GM18873 (cell line): ENCODE data around the gene HIC1.

Experiments
- ATAC-seq: cut with Tn5 transposase; IDR thresholded peaks from one replicate; pipeline ENCODE4 v1.9.1; 2021; ENCODE audit warnings: mild to moderate bottlenecking, moderate library complexity, moderate number of reproducible peaks; ENCODE audit not compliant: unreplicated experiment, low FRiP score

HIC1 gene

DNA sequence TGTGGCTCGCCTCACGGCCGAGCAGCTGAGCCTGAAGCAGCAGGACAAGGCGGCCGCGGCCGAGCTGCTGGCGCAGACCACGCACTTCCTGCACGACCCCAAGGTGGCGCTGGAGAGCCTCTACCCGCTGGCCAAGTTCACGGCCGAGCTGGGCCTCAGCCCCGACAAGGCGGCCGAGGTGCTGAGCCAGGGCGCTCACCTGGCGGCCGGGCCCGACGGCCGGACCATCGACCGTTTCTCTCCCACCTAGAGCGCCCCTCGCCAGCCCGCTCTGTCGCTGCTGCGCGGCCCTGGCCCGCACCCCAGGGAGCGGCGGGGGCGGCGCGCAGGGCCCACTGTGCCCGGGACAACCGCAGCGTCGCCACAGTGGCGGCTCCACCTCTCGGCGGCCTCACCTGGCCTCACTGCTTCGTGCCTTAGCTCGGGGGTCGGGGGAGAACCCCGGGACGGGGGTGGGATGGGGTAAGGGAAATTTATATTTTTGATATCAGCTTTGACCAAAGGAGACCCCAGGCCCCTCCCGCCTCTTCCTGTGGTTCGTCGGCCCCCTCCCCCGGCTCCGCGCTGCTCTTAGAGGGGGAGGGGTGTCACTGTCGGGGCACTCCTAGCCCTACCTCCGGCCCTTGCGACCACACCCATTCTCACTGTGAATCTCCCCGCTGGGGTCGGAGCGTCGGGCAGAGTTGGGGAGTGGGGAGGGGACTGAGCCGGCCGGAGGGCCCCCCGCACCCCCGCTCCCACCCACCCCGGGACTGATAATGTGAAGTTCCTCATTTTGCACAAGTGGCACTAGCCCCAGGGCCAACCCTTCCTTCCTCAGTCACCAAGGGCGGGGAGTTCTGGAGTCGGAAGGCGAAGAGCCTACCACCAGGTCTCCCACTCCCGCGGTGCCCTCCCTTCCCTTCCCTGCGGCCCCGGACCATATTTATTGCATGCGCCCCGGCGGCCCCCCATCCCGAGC is 4.0 kb downstream of the HIC1 start:
- ATAC-seq = no peak

DNA sequence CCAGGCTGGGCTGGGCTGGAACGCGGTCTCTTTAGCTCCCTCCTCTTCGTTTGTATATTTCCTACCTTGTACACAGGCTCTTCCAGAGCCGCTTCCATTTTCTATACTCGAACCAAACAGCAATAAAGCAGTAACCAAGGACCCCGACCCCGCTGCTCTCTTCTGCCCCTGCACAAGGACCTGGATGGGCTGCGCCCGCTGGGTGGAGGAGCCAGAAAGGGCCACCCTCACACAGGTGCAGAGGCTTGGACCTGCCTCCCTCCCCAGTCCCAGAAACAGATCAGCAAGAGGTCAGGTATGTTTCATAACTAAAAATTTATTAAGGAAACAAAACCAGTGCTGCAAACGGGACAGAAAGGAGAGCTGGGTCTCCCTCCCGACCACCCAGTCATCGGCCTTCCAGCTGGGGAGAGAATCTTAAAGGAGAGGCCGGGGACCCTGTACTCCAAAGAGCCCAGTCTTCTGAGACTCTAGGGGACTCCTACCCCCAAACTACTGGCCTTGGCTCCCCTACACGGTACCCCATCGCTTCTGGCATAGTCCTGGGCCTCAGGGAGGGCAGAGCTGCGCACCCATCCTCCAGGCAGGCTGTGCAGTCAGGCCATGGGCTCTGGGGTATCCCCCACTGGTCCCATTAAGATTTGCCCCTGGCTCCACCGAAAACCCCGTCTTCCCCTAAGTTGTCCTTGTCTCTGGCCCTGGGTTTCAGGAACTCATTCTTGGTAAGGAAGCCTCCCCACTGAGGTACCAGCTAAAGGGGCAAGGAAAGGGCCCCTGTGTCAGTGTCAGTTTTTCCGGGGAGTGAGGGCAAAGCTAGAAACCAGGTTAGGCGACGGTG is 4.9 kb downstream of the HIC1 start:
- no peak for ATAC-seq

GRCh38 chr17:2060385-2060658 is 5.4 kb downstream of the HIC1 start:
- ATAC-seq = no peak

DNA sequence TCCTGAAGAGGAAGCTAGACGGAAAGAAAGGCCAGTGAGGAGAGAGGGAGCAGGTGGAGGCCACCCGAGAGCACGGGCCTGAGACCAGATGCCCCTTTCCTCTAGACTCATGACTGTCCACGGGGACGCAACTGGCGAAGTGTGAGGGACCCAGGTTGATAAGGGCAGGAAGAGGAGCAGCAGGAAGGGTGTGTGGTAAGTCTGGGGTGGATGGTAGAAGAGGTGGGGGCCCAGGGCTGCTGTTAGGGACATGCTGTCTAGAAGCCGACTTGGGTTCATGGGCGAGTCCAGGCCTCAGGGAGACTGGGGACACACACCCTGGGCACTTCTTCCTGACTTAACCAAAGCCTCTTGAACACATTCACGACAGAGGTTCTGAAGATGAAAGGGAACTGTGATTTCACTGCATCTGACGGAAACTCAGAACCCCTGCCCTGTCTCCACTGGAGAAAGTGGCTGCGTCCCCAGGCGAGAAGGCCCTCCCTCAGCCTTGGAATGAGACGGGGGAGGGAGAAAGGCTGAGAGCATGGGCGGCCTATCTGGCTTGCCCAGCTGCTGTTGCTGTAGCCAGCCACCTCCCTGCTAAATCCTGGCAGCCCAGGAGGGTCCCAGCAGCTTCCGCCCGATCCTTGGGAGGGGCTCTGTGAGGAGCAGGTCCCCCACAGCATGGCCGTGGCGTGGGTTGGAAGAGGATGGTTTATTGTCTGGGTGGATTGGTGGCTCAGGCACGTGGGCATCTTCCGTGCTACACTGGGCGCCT is 6.0 kb downstream of the HIC1 start:
- no peak for ATAC-seq

GRCh38 chr17:2061441-2061958 is 6.6 kb downstream of the HIC1 start:
- ATAC-seq = no peak

DNA sequence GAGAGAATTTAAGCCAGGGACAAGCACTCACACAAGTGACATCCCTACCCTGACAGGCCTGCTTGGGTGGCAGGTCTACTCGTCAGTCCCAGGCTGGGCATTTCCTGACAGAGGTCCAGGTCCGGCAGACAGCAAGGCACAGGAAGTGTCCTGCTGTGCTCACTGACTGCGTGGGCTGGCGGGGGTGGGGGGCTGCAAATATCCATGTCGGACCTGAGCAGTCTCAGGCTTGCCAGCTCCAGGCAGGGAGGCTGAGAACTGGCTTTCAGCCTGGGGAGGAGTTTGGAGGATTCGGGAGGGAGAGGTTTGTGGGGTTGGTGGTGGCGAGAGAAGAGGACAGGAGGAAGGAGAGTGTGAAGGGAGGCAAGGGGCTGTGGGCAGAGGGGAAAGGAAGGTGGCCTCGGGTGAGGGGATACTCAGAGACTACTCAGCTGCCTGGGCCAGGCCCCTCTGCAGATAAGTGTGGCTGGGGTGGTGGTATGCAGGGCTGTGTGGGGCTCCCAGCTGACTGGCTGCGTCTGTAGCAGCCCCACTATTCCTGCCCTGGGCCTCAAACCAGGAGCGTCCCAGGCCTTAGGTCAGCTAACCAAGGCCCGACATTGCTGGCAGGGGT is 7.8 kb downstream of the HIC1 start:
- no peak for ATAC-seq

DNA sequence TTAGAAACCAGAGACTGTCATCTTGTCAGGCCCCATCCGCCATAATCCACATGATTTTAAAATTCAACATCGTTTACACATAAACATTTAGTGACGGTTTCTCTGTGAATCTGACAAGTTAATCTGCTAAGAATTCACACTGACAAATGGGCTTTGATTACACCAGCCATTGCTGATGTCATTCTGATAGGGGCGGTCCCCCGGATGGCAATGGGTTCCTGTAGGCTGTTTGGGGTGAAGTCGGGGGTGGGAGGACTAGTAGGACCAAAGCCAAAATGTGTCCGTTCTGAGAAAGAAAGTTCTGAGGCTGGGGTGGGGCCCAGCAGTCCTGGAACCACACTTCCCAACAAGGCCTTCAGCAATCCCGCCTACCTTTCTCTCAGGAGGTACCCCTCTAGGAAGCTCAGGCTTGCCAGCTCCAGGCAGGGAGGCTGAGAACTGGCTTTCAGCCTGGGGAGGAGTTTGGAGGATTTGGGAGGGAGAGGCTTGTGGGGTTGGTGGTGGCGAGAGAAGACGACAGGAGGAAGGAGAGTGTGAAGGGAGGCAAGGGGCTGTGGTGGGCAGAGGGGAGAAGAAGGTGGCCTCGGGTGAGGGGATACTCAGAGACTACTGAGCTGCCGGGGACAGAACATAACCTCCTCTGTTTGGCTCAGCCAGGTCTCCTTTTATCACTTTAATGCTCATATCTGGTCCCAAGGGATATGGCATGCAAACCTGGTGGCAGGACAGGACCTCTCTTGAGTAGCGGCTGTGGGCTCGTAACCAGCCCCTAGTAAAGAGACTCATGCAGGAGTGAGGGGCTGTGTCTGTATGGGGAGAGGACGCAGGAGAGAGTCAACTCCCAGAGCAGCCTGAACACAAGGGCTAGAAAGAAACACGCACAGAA is 8.6 kb downstream of the HIC1 start:
- no peak for ATAC-seq

GRCh38 chr17:2064147-2064489 is 9.2 kb downstream of the HIC1 start:
- no peak for ATAC-seq

DNA sequence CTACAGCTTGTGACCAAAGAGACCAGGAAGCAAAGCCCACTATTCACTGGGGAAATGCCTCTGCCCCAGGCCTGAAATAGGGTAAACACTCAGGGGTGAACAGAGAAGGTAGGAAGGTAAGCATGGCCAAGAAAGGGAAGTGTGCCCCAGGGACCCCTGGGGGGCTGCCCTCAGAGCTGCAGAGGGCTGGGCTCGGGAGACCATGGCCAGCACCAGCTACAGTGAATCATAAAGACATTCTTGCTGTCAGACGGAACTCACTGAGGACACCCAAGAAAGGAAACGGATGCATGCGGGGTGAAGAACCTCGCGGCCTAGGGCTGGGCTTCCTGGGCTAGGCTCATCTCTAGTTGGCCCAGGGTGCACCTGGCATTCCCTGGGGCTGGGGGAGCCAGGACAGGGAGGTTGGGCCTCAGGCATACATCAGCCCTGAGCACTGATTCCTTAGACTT is 9.6 kb downstream of the HIC1 start:
- no peak for ATAC-seq

GRCh38 chr17:2064980-2065785 is 10.3 kb downstream of the HIC1 start:
- no peak for ATAC-seq

GRCh38 chr17:2065949-2066400 is 11.1 kb downstream of the HIC1 start:
- ATAC-seq = no peak

DNA sequence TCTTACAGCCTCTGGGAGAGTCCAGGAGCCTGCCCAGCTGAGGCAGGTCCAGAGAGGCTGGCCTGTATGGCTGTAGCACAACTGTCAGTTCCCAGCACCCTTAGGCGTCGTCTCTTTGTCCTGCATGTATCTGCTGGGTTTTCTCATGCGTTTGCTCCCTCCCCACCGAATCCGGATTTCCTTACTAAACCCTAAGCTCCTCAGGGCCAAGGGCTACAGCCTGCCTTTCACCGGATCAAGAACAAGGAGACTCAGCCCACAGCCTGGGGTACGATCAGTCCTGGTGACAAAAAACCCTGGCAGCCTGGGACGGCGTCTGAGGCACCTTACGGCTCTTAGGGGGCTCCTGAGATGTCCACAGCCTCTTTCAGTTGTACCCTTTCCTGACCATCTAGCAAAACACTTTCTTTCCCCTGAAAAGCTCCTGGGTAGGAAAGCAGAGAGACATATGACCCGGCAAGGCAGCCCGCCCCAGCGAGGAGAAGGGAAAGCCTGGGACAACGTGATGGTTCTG is 12.2 kb downstream of the HIC1 start:
- no peak for ATAC-seq

- ATAC-seq = no peak
These were observed 12.7 kb downstream of the HIC1 start for GRCh38 chr17:2067608-2068024.

DNA sequence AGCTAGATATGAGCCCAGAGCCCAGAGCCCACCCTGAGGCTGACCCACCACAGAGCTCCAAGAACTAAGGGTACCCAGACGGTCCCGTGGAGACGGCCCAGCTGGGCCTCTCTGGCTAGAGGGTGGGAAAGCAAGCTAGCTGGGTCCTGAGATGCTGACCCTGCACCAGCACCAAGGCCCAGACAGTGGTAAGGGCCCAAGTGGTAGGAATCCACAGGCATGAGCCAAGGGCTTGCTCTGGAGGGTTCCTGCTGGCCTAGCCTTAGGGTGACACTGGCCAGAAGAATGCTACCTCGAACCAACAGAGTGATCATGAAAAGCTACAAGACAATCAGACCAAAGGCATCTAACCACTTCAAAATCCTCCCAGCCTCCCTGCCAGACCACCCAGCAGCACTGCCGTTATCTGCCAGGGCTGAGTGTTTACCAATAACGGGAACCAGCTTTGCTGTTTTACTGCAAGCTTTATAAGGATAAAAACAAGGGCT is 13.2 kb downstream of the HIC1 start:
- ATAC-seq = no peak

GRCh38 chr17:2068519-2069051 is 13.7 kb downstream of the HIC1 start:
- ATAC-seq = no peak

DNA sequence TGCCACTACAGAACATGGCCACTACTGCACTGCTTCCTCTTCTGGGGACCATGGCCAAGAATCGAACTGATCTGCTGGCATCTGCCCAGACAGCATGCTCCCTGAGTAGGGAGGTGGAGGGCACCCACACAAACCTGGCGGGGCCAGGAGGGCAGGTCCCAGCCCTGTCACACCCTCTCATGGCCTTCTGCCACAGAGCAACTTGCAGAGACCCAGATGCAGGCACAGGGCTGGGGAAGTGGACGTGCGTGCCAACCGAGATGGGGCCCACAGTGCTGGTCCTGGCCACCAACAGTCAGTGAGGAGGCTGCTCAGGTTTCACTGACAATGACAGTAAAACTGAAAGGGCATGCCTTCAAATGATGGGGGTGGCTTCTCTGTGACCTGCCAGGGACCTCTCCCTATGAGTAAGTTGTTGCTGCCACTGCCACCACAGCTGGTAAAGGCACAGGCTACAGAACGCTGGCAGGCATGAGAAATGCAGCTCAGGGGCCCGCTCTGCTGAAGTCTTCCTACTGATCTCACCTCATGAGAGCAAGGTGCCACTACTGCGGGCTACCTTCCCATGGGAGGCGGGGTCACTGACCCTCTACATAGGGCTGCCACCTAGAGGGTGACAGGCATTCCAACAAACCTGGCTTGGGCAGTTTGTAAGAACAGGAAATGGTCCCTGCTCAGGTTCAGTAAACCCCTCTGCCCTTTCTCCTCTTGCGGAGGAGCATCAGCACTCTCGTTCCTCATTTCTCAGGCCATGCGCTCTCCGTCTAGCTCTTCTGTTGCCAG is 15.5 kb downstream of the HIC1 start:
- peak; percentile 85 for ATAC-seq

- ATAC-seq = no peak
These were observed 16.1 kb downstream of the HIC1 start for GRCh38 chr17:2071024-2071385.
